Stimulated activated effector memory CD8-positive, alpha-beta T cell treated with anti-CD3 and anti-CD28 coated beads, Interleukin-12 subunit alpha, Interleukin-12 subunit beta, amount 100 ng/mL, for 72 hours (primary cell): Measurements from ENCODE around the gene STK32B.
"Not testable (repeated sequence)": the region's sequence is repeated elsewhere in the genome, so short reads cannot be mapped to it uniquely, and the experiment has no call there.

Experiments used
- ATAC-seq: fragments of 150-1000 bp; cut with Tn5 transposase; 2 replicates; pipeline ENCODE4 v1.10.0; 2021
- DNase-seq, 2 donors: peaks; one replicate each; pipeline ENCODE4 v3.0.0; 2021 to 2022; ENCODE audit warnings: low spot score in 2 of 2
- H3K27ac Mint-ChIP-seq: one replicate; pipeline ENCODE4 v1.8.0; 2022; ENCODE audit warnings: mild to moderate bottlenecking, mixed read lengths
- H3K36me3 Mint-ChIP-seq: one replicate; pipeline ENCODE4 v1.8.0; 2022; ENCODE audit warnings: mild to moderate bottlenecking, mixed read lengths
- H3K4me1 Mint-ChIP-seq: one replicate; pipeline ENCODE4 v1.8.0; 2022; ENCODE audit warnings: mixed read lengths
- H3K4me3 Mint-ChIP-seq: one replicate; pipeline ENCODE4 v1.8.0; 2022; ENCODE audit warnings: mild to moderate bottlenecking, mixed read lengths
- H3K9me3 Mint-ChIP-seq: one replicate; pipeline ENCODE4 v1.8.0; 2022; ENCODE audit warnings: mixed read lengths

STK32B gene

DNA sequence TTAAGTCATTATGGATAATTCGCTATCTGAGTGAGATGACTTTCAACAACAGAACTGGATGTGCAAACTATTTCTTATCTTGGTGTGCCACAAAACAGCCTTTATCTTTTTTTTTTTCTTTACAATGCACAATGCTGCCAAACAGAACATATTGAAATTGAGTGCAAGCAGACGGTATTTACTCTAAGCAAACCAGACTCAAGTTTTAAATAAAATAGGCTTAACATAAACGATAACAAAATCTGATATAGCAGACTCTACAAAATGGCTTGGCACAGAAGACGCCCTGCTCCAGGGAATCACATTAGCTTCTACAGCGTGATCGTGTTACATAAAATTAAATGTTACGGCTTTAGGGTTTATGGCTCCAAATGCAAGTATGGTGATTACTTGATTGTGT is 9.6 kb upstream of the STK32B start:
- Mint-ChIP-seq H3K9me3 (no peaks in the 10 kb centered on the region), H3K27ac (no peak overlapping the region), H3K36me3 (no peaks in the 10 kb centered on the region), H3K4me1 (peaks cover 5% of the 10 kb centered on the region), H3K4me3 (no peak overlapping the region)
- DNase-seq (no peak), ATAC-seq (no peak)

DNA sequence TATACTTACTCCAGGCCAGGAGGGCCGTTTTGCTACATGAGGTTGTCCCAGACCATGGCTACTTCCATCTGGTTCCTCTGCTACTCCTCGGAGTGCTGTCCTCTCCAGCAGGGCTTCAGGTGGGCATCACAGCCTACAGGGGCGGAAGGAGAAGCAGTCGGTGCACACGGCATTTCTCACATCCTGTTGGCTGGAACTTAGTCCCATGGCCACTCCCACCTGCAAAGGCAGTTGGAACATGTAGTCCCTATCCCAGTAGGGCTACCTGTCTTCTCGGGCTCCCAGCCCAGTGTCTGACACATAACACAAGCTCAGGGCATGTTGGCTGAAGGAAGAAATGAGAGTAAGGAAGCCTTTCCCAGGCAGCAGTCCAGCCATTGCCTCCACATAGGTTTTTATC is 7.7 kb upstream of the STK32B start:
- H3K36me3 Mint-ChIP-seq = no peaks in the 10 kb centered on the region
- DNase-seq (no peak), ATAC-seq (no peak)
- no peaks in the 10 kb centered on the region for H3K9me3 Mint-ChIP-seq
- no peak overlapping the region for H3K27ac Mint-ChIP-seq
- no peak overlapping the region for H3K4me3 Mint-ChIP-seq
- peaks cover 5% of the 10 kb centered on the region for H3K4me1 Mint-ChIP-seq

DNA sequence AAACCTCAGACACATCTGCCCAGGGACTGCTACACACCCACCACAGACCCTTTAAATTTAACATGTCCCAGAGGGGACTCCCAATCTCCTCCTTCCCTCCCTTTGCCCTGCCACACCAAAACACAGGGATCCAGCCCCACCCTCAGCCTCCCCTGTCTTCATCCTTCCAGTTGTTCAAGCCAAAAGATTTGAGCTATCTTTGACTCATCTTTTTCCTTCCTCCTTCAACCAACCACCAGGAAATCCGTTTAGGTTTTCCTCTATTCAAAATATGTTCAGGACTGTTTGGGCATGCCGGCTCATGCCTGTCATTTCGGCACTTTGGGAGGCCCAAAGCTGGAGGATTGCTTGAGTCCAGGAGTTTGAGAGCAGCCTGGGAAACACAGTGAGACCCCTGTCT is 6.9 kb upstream of the STK32B start:
- DNase-seq (no peak), ATAC-seq (no peak)
- H3K36me3 Mint-ChIP-seq = peaks cover 6% of the 10 kb centered on the region
- H3K4me3 Mint-ChIP-seq = no peak overlapping the region
- no peak overlapping the region for H3K27ac Mint-ChIP-seq
- peaks cover 5% of the 10 kb centered on the region for H3K4me1 Mint-ChIP-seq
- no peaks in the 10 kb centered on the region for H3K9me3 Mint-ChIP-seq

DNA sequence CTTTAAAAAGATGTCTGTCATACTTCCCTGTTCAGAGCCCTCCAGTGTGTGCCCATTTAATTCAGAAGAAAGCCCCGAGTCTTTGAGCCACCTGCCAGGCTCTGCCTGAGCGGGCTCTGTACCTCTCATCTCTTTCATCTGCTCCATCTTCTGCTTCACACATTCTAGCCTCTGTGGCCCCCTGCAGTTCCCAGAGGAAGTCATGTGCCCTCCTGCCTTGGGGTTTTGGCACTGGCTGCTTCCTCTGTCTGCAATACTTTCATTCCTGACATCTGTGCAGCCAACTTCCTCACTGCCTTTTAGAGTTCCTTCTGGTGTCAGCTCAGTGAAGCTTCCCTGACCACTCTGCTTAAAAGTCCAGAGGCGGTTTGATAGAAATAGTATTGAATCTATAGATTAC is 6.2 kb upstream of the STK32B start:
- ATAC-seq (no peak), DNase-seq (no peak)
- Mint-ChIP-seq H3K4me1 (peaks cover 5% of the 10 kb centered on the region), H3K9me3 (no peaks in the 10 kb centered on the region), H3K4me3 (no peak overlapping the region), H3K27ac (no peak overlapping the region), H3K36me3 (peaks cover 6% of the 10 kb centered on the region)

DNA sequence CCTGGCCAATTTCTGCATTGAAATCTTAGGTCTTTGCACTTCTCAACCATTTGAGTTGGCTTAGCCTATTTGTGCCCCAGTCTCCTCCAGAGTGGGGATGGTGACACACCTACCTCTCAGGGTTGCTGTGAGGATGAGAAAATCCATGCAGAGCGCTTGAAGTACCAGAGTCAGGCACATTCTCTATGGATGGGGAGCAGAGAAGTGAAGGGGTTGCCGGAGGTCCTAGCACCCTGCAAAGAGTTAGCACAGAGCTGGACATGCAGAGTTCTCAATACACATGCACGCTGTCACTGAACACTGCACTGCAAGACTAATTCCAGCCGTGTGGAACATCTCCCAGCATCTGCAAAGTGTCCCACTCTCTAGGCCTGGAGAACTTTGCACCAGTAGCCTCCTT is 2.6 kb upstream of the STK32B start:
- DNase-seq (no peak), ATAC-seq (no peak)
- Mint-ChIP-seq H3K4me1 (peaks cover 17% of the 10 kb centered on the region), H3K4me3 (no peak overlapping the region), H3K9me3 (no peaks in the 10 kb centered on the region), H3K36me3 (peaks cover 6% of the 10 kb centered on the region), H3K27ac (no peak overlapping the region)

DNA sequence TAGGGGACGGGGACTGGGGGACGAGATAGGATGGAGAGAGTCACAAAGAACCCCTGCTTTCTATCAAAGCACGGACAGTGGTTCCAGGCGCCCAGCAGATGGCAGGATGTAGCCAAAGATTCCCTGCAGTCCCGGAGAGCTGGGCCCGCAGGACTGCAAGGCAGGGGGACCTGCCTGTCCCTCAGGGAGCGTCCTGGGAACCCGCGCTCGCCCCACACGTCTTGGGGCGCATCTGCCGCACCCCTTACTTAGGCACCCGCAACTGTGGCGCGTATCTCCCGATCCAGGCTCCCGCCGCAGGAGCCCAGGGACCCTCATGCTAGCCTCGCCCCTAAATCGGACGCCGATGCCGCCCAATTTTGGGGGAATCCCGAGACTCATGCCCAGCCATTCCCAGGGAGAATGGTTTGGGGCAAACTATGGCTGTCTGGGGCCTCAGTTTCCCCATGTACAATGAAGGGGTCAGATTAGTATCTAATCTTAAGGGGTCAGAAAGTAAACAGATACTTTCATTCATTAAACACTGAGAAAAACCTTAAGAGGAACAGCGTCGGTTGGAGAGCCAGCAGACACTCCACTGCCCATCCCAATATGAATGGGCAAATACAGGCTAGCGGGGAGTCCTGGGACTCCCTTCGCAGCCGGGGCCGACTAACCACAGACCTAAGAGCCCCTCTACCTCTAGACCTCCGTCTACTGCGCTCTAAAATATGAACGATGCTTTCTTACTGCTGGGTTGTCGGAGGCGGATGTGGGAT is 581 bp upstream of the STK32B start:
- H3K9me3 Mint-ChIP-seq = no peaks in the 10 kb centered on the region
- H3K4me1 Mint-ChIP-seq = peaks cover 12% of the 10 kb centered on the region
- H3K27ac Mint-ChIP-seq = no peak overlapping the region
- peak overlapping the region; percentile 56 for H3K4me3 Mint-ChIP-seq
- H3K36me3 Mint-ChIP-seq = peaks cover 6% of the 10 kb centered on the region
- ATAC-seq = peak; percentile 49
- DNase-seq = no peak

DNA sequence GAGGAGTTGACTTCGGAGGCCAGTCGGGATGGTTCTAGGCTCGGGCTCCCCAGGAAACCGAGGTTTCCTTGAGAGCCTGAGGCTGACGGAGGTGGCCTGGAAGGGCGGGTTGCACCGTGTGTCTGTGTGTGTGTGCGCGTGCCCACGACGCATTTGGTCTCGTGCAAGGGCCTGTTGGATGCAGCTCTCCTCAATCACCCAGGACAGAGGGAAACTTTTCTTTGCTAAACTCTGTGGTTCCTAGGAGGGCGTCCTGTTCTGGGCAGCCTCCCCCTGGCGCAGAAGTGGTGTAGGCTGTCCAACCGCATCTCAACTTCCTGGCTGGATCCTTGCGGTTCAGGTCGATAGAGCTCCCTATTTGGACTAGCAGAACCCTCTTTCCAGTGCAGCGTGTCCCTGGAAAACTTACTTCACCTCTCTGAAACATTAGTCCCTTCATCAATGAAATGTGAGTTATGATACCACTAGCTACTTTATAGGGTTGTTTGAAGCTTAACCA is 973 bp downstream of the STK32B start:
- DNase-seq (no peak), ATAC-seq (no peak)
- peaks cover 6% of the 10 kb centered on the region for H3K36me3 Mint-ChIP-seq
- no peaks in the 10 kb centered on the region for H3K9me3 Mint-ChIP-seq
- H3K27ac Mint-ChIP-seq = no peak overlapping the region
- H3K4me1 Mint-ChIP-seq = peaks cover 12% of the 10 kb centered on the region
- H3K4me3 Mint-ChIP-seq = no peak overlapping the region

DNA sequence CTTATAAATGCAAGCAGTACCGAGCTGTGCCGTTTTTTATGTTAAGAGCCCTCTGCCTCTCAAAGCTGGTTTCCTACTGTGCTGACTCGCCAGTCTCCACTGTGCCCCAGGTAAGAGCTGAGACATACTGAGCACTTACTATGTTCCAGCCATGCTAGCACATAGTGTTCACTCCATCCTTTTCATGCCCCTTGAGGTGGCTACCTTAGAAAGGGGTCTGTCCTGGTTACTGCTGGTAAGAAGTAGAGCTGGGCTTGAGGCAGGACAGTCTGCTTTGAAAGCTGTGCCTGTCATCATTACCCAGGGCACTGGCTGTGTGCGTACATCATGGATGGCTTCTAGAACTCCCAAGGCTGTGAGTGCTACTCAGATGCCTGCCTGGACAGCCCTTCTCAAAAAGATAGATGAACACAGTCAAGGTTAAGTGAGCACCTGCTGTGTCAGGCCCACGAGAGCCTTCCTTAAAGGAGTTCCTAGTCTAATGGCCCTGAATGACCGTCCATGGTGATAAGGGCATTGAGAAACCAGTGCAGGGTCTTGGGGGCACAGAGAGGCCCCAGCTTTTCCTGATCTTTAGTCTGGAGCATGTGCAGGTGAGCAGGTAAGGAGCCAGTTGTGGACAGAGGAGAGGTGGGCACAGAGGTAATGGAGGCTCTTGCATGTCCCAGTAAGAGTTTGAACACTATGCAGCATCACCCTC is 1.6 kb downstream of the STK32B start:
- no peak for DNase-seq
- H3K27ac Mint-ChIP-seq = no peak overlapping the region
- H3K4me1 Mint-ChIP-seq = peaks cover 12% of the 10 kb centered on the region
- no peak overlapping the region for H3K4me3 Mint-ChIP-seq
- H3K36me3 Mint-ChIP-seq = peaks cover 6% of the 10 kb centered on the region
- H3K9me3 Mint-ChIP-seq = no peaks in the 10 kb centered on the region
- no peak for ATAC-seq

DNA sequence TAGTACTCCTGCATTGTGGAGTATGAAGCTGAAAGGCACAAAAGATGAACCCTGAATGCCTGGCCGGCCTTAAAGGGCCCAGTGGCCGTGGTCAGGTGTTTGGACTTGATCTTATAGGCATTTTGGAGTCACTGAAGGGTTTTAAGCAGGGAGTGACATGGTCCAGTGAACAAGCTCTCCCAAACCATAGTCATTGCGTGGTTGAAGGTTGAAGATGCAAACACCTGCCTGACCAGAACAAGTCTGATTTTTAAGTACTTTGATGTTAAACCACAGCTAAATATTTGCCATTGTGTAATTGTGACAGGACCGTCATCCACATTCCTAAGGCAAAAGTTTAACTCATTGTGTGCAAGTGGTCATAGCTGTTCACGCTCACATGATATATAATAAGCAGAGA is 3.3 kb downstream of the STK32B start:
- ATAC-seq = no peak
- no peak for DNase-seq
- peaks cover 12% of the 10 kb centered on the region for H3K4me1 Mint-ChIP-seq
- no peaks in the 10 kb centered on the region for H3K36me3 Mint-ChIP-seq
- no peak overlapping the region for H3K27ac Mint-ChIP-seq
- no peak overlapping the region for H3K4me3 Mint-ChIP-seq
- H3K9me3 Mint-ChIP-seq = no peaks in the 10 kb centered on the region

DNA sequence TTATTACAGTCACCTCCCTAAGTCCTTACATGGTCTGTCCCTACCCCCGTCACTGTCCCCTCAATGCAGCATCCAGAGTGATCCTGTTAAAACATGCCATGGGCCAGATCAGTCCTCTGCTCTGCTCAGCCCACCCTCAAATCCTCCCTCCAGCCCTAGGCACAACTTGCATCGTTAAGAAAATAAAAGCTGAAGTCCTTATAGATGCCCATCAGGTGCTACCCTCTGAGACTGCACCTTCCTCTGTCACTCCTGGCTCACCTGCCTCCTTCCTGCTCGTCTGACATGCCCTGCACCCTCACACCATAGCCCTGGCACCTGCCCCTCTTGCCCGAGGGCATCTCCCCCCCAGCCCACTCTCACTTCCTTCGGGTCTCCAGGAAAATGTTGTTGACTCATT is 4.1 kb downstream of the STK32B start:
- H3K4me1 Mint-ChIP-seq = peaks cover 10% of the 10 kb centered on the region
- ATAC-seq (no peak), DNase-seq (no peak)
- H3K36me3 Mint-ChIP-seq = no peaks in the 10 kb centered on the region
- H3K27ac Mint-ChIP-seq = no peak overlapping the region
- no peak overlapping the region for H3K4me3 Mint-ChIP-seq
- no peaks in the 10 kb centered on the region for H3K9me3 Mint-ChIP-seq

DNA sequence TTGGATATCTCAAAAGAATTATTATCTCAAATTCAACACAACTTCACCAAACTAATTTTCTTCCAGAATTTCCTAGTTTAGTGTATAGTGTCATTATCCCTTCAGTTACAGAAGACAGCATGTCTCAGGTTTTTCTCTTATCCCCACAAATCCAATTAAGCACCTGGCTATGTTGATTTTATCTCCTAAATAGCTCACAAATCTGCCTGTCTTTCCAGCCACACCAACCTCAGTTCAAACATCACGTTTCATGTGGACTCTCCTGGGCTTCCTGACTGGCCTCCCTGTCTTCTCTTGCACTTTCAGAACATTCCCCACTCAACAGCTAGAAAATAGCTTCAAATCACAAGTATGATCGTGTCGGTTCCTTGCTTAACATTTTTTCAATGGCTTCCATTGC is 14.8 kb downstream of the STK32B start:
- no peak overlapping the region for H3K27ac Mint-ChIP-seq
- no peaks in the 10 kb centered on the region for H3K4me1 Mint-ChIP-seq
- DNase-seq (no peak), ATAC-seq (no peak)
- no peak overlapping the region for H3K4me3 Mint-ChIP-seq
- H3K9me3 Mint-ChIP-seq = peaks cover 5% of the 10 kb centered on the region
- no peaks in the 10 kb centered on the region for H3K36me3 Mint-ChIP-seq

DNA sequence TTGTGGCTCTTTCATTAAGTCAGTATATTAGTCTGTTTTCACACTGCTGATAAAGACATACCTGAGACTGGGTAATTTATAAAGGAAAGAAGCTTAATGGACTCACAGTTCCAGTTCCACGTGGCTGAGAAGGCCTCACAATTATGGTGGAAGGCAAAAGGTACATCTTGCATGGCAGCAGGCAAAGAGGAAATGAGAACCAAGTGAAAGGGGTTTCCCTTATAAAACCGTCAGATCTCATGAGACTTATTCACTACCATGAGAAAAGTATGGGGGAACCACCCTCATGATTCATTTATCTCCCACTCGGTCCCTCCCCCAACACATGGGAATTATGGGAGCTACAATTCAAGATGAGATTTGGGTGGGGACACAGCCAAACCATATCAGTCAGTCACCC is 15.7 kb downstream of the STK32B start:
- H3K4me1 Mint-ChIP-seq, H3K36me3 Mint-ChIP-seq, H3K27ac Mint-ChIP-seq, H3K9me3 Mint-ChIP-seq, DNase-seq, ATAC-seq, H3K4me3 Mint-ChIP-seq: not testable (repeated sequence)

DNA sequence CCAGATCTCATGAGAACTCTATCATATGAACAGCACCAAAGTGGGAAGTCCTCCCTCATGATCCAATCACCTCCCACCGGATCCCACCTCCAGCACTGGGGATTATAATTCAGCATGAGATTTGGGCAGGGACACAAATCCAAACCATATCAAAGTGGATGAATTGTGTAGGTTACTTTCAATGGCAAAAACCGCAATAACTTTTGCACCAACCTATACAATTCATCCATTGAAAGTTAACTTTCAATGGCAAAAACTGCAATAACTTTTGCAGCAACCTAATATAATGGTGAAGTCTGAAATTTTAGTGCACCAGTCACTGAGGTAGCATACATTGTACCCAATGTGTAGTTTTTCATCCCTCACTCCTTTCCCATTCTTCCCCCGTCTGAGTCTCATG is 16.6 kb downstream of the STK32B start:
- Mint-ChIP-seq H3K36me3 (no peaks in the 10 kb centered on the region), H3K4me1 (no peaks in the 10 kb centered on the region), H3K27ac (no peak overlapping the region), H3K9me3 (peaks cover 4% of the 10 kb centered on the region), H3K4me3 (no peak overlapping the region)
- ATAC-seq (no peak), DNase-seq (no peak)

DNA sequence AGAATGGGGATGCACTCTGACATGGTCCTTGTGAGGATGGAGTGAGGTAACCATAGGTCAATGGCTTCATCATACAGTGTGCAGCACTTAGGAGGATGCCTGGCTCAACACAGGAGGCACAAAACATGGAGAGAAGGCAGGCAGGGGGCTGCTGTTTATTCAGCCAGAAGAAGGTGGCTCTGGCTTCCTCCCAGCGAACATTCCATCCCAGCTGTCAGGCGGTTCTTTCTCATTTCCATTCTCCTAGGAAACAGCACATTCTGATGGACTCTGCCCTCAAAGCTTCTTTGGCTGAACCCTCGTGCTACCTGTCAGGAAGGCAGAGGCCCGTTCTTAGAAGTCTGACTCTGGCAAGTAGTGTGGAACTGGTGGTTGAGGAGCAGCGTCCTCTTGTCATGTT is 18.6 kb downstream of the STK32B start:
- DNase-seq (no peak), ATAC-seq (no peak)
- Mint-ChIP-seq H3K9me3 (peaks cover 6% of the 10 kb centered on the region), H3K4me1 (no peaks in the 10 kb centered on the region), H3K36me3 (no peaks in the 10 kb centered on the region), H3K4me3 (no peak overlapping the region), H3K27ac (no peak overlapping the region)

DNA sequence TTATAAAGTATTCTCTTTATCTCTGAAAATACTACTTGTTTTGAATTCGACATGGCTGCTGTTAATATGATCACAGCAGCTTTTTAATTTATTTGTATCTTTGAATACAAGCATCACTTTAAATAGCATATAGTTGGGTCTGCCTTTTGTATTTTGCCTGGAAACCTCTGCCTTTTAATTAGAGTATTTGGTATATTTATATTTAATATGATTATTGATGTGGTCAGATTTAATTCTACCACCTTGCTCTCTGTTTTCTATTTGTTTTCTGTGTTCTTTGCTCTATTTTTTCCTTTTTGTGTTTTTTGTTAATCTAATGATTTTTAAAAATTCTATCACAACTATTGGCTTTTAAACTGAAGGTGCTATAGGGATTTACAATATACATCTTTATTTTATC is 21.7 kb downstream of the STK32B start:
- Mint-ChIP-seq H3K4me1 (no peaks in the 10 kb centered on the region), H3K4me3 (no peak overlapping the region), H3K9me3 (peaks cover 3% of the 10 kb centered on the region), H3K36me3 (no peaks in the 10 kb centered on the region), H3K27ac (no peak overlapping the region)
- ATAC-seq (no peak), DNase-seq (no peak)

DNA sequence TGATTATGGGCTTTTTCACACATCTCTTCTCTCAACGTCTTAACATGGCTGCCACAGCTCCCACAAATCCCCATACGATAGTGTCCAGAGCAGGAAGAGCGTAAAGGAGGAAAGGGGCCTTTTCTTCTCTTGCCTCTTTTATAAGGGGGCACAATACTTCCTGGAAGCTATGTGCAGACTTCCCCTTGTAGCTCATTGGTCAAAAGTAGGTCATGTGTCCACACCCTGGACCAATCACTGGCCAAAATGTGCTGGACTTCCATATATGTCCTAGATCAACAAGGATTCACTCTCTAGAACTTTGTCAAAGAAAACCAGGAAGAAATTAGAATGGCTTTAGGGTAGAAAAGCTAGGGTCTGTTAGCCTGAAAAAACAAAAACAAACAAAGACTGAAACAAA is 26.7 kb downstream of the STK32B start:
- no peak overlapping the region for H3K27ac Mint-ChIP-seq
- H3K4me1 Mint-ChIP-seq = no peaks in the 10 kb centered on the region
- H3K9me3 Mint-ChIP-seq = peaks cover 13% of the 10 kb centered on the region
- DNase-seq (no peak), ATAC-seq (no peak)
- H3K4me3 Mint-ChIP-seq = no peak overlapping the region
- H3K36me3 Mint-ChIP-seq = no peaks in the 10 kb centered on the region
